ENCODE data around the gene DENND5A. TPM values are rescaled to one million over a fixed set of nuclear protein-coding genes. Genes with fewer than 3 reads are reported as not detected.
A peak's percentile ranks its signal among the peaks of the same experiment; 100 is the strongest.

DENND5A gene
- total RNA-seq, 1 donor, result 152 TPM

- TF ChIP-seq CTCF (IDR thresholded peaks at IDR 0.05; ENCODE audit: insufficient read depth, low read depth, low read length), result no peak
- DNase-seq (ENCODE audit: low read depth), result no peak
- H3K4me3 ChIP-seq (ENCODE audit: low read depth, low read length), result no peak overlapping the region
These were observed 105.0 kb downstream of the DENND5A start for GRCh38 chr11:9160166-9160565.

- TF ChIP-seq CTCF (IDR thresholded peaks at IDR 0.05; ENCODE audit: insufficient read depth, low read depth, low read length), result no peak
- peak; percentile 58 for DNase-seq (ENCODE audit: low read depth)
- H3K4me3 ChIP-seq (ENCODE audit: low read depth, low read length), result no peak overlapping the region
These were observed 106.2 kb downstream of the DENND5A start for GRCh38 chr11:9158898-9159391.

DNA sequence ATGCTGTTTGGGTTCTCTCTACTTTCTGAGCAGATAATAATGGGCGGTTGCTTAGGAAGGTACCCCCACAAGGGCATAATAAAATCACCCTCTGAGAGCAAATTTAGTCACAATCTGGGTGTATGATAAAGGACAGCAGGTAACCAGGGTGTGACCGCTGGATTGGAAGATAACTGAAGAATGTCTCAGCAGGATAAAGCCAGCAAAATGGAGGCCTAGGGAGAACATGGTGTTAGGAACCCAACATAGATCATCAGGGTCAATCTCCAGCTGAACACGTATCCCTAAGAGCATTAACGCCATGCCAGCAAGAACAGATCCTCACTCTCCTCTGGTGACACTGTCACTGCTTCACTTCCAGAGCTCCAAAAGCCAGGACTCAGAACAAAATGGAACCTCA lies 109.2 kb downstream of the DENND5A start:
- DNase-seq (ENCODE audit: low read depth), result no peak
- H3K4me3 ChIP-seq (ENCODE audit: low read depth, low read length), result no peak overlapping the region
- TF ChIP-seq CTCF (IDR thresholded peaks at IDR 0.05; ENCODE audit: insufficient read depth, low read depth, low read length), result no peak

- DNase-seq (ENCODE audit: low read depth), result no peak
- no peak overlapping the region for H3K4me3 ChIP-seq (ENCODE audit: low read depth, low read length)
- no peak for TF ChIP-seq CTCF (IDR thresholded peaks at IDR 0.05; ENCODE audit: insufficient read depth, low read depth, low read length)
These were observed 111.5 kb downstream of the DENND5A start for GRCh38 chr11:9153651-9154050.

DNA sequence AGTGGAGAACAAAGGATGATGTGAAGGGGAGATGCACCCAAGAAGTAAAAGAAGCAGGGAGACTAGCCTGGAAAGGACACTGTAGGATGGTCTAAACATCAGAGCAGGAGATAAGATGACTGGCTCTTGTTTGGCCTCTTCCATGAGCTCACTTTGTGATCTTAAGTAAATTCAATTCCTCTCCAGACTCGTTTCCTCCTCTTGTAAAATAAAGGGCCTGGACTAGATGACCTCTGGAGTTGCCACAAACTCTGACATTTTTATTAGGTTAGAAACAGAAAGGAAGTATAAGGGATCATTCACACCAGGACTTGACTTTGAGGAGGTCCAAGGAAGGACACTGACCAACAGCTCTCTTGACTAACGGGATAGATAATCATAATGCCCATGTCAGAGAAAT lies 113.5 kb downstream of the DENND5A start:
- H3K4me3 ChIP-seq (ENCODE audit: low read depth, low read length), result no peak overlapping the region
- peak; percentile 65 for DNase-seq (ENCODE audit: low read depth)
- TF ChIP-seq CTCF (IDR thresholded peaks at IDR 0.05; ENCODE audit: insufficient read depth, low read depth, low read length), result no peak

- no peak for TF ChIP-seq CTCF (IDR thresholded peaks at IDR 0.05; ENCODE audit: insufficient read depth, low read depth, low read length)
- no peak for DNase-seq (ENCODE audit: low read depth)
- no peak overlapping the region for H3K4me3 ChIP-seq (ENCODE audit: low read depth, low read length)
These were observed 114.2 kb downstream of the DENND5A start for GRCh38 chr11:9150926-9151325.

DNA sequence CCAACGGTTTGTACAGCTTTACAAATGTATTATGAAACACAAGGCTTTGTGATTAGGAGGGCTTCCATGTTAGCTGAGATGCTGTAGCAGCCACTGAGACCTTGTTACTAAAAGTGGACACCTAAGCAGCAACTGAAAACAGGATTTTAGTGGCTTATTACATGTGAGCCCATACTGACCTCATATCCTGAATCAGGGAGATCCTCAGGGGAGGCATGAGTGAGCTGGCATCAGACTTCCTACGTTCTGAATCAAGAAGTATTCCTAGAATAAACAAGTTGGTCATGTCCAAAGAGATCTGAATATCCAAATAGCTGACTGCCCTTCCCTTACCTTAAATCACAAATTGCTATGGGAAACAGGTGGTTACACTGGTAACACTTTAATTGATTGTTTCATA lies 114.6 kb downstream of the DENND5A start:
- no peak for TF ChIP-seq CTCF (IDR thresholded peaks at IDR 0.05; ENCODE audit: insufficient read depth, low read depth, low read length)
- no peak overlapping the region for H3K4me3 ChIP-seq (ENCODE audit: low read depth, low read length)
- peak; percentile 48 for DNase-seq (ENCODE audit: low read depth)

Measured in fibroblast of villous mesenchyme (primary cell).